Kidney glomerular epithelial cell (primary cell): Measurements from ENCODE around the gene PPP1R15A.
"Not testable (repeated sequence)": the region's sequence is repeated elsewhere in the genome, so short reads cannot be mapped to it uniquely, and the experiment has no call there.

ENCODE experiments used
- DNase-seq: peaks from one replicate; lab custom pipeline; 2025; lab: John Stamatoyannopoulos, UW

Gene PPP1R15A

DNA sequence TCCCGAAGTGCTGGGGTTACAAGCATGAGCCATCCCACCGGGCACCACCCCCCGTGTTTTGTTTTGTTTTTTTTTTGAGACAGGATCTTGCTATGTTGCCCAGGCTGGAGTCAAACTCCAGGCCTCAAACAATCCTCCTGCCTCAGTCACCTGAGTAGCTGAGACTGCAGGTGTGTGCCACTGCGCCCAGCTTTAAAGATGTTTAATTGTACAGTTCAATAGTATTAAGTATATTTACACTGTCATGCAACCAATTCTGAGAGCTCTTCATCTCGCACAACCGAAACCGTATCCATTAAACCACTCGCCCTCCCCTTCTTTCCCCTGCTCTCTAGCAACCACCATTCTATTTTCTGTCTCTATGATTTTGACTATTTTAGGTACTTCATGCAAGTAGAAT, 43.5 kb downstream of the PPP1R15A start:
- DNase-seq: no peak

DNA sequence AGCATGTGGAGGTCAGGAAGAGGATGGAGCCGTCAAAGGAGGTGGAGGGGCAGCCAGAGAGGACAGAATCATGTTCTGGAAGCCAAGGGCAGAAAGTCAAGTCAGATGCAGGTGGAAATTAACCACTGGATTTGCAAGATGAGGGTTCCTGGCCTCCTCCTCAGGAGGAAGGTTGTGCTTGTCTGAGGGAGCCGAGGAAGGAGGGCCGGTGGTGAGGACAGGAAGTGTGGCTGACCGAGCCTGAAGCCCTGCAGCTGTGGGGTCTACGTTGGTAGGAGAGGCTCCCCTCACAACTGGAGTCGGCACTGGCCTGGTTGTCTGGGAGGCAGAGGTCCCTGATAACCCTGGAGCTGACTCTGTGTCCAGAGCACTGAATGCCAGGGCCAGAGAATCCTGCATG, 45.9 kb downstream of the PPP1R15A start:
- DNase-seq: no peak

DNA sequence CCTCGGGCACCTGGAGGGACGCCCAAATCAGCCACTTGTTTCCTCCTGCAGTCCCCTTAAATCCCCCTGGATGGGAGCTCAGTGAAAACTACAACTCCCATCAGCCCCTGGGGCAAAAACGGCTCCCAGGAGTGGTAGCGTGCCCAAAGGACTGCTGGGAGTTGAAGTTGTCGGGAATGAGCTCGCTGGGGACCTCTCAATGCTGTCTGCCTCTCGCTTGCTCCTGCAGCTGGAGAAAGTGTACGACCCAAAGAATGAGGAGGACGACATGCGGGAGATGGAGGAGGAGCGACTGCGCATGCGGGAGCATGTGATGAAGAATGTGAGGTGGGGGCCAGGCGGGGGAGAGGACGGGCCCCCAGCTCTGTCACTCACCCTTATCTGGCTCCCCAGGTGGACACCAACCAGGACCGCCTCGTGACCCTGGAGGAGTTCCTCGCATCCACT, 46.6 kb downstream of the PPP1R15A start:
- DNase-seq: no peak

DNA sequence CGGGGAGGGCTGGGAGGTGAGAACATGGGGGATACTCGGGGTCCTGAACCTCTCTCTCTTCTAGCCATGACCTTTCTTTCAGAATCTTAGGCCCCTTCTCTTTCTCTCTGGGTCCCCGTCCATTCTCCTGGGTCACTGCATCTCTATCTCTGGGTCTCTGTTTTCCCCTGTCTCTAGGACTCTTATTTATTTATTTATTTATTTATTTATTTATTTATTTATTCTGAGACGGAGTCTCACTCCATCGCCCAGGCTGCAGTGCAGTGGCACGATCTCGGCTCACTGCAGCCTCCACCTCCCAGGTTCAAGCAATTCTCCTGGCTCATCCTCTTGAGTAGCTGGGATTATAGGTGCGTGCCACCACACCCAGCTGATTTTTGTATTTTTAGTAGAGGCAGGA, 47.0 kb downstream of the PPP1R15A start:
- DNase-seq: not testable (repeated sequence)

DNA sequence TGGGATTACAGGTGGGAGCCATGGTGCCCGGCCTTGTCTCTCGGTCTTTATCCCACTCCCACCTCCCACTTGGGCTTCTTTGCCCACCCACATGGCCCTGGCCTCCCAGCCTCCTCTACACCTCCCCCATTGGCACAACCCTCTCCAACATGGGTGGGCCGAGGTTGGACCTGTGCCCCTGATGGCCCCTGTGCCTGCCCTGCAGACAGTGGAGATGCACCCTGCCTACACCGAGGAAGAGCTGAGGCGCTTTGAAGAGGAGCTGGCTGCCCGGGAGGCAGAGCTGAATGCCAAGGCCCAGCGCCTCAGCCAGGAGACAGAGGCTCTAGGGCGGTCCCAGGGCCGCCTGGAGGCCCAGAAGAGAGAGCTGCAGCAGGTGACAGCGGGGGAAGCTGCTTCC, 48.7 kb downstream of the PPP1R15A start:
- no peak for DNase-seq

DNA sequence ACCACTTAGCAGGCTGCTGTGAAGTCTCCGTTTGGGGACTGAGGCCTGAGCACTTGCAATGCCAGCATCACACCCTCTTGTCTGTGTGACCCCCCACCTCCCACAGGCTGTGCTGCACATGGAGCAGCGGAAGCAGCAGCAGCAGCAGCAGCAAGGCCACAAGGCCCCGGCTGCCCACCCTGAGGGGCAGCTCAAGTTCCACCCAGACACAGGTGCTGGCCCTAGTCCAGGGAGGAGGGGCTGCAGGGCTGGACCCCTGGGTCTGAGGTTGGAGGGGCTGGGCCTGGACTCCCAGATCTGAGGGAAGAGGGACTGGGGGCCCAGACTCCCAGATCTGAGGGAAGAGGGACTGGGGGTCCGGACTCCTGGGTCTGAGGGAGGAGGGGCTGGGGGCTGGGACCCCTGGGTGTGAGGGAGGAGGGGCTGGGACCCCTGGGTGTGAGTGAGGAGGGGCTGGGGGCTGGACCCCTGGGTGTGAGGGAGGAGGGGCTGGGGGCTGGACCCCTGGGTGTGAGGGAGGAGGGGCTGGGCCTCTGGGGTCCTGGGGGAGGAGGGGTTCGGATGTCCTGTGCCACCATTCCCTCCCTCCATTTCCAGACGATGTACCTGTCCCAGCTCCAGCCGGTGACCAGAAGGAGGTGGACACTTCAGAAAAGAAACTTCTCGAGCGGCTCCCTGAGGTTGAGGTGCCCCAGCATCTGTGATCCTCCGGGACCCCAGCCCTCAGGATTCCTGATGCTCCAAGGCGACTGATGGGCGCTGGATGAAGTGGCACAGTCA, 49.7 kb downstream of the PPP1R15A start:
- no peak for DNase-seq

DNA sequence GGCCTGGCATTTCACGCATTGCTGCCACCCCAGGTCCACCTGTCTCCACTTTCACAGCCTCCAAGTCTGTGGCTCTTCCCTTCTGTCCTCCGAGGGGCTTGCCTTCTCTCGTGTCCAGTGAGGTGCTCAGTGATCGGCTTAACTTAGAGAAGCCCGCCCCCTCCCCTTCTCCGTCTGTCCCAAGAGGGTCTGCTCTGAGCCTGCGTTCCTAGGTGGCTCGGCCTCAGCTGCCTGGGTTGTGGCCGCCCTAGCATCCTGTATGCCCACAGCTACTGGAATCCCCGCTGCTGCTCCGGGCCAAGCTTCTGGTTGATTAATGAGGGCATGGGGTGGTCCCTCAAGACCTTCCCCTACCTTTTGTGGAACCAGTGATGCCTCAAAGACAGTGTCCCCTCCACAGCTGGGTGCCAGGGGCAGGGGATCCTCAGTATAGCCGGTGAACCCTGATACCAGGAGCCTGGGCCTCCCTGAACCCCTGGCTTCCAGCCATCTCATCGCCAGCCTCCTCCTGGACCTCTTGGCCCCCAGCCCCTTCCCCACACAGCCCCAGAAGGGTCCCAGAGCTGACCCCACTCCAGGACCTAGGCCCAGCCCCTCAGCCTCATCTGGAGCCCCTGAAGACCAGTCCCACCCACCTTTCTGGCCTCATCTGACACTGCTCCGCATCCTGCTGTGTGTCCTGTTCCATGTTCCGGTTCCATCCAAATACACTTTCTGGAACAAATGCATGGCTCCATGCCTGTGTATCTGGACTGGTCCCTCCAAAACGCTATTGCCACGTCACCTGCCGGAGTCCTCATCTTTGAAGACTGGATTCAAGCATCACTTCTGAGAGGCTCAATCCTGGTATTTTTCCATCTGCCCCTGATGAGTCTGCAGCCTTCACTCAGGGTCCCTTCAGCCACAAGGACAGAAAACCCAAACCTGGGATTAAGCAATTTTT, 50.6 kb downstream of the PPP1R15A start:
- no peak for DNase-seq

DNA sequence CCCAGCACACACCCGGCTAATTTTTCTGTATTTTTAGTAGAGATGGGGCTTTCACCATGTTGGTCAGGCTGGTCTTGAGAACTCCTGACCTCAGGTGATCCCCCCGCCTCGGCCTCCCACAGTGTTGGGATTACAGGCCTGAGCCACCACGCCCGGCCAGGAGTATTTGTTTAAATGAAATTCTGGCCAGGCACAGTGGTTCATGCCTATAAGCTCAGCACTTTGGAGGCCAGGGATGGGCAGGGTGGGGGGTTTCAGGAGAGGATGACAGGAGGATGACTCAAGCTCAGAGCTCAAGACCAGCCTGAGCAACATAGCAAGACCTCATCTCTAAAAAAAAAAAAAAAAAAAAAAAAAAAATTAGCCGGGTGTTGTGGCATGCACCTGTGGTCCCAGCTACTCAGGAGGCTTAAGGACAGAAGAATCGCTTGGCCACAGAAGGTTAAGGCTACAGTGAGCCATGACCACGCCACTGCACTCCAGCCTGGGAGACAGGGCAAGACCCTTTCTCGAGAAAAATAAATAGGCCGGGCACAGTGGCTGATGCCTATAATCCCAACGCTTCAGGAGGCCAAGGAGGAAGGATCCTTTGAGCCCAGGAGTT, 53.1 kb downstream of the PPP1R15A start:
- peak; percentile 43 for DNase-seq
